Measurements from ENCODE around the gene ATP6V1B1. TPM values are rescaled to one million over a fixed set of nuclear protein-coding genes. Genes with fewer than 3 reads are reported as not detected.
A peak's percentile ranks its signal among the peaks of the same experiment; 100 is the strongest.

ATP6V1B1 gene
- total RNA-seq, 1 donor from 2014 or later, result 4.3 TPM

DNA sequence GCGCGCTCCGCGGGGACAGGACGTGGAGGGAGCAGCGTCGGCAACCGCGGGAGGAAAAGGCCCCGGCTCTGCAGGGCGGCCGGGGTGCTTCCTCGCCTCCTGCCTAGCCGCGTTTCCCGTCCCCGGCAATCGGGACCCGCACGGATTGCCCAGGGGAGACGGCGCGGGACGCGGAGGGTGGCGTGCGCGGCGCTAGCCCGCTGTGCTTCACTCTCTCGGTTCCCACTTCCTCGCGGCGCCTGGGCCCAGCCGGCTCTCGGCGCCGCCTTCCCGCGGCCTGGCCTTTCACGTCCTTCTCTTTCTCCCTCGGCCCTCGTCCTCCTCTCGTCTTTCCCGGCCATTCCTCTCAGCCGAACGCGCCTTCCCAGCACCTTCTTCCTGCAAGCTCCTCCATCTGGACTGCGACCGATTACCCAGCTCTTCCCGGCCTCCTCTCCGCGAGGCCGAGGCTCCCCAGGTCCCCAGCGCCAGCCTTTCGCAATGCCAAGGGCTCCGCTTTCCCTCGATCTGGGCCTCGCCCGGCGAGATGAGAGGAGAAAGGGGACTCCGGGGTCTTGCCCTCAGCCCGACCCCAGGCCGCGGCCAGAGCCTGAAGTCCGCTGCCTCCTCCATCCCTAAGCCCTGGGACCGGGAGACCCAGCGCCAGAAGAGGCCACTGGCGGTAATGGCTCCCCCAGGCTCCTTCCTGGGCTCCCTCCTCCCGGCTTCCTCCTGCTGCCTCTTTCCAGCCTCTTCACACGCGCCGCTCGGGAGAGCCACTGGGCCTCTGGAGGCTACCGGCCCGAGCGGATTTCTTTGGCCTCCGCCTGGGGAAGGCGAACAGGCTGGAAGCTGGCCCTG, 34.3 kb upstream of the ATP6V1B1 start:
- peak; percentile 27 for DNase-seq

- no peak for DNase-seq
These were observed 33.6 kb upstream of the ATP6V1B1 start for GRCh38 chr2:70902067-70902442.

DNA sequence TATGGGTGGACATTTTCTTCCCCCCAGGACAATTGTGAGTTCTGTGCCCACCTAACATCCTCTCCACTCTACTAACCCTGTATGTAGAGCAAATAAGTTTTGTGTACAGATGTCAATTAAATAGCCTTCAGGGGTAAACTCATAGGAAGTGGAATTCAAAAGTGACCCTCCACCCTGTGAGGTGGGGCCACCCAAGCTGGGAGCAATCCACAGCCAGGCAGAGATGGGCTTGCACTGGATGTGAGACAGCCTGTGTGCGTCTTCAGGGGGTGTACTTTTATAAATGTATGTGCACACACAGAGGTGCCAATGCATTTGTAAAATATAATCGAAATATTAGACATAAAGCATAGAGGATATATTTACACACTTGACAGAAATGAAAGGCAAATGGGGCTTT, 33.1 kb upstream of the ATP6V1B1 start:
- DNase-seq, result no peak

DNA sequence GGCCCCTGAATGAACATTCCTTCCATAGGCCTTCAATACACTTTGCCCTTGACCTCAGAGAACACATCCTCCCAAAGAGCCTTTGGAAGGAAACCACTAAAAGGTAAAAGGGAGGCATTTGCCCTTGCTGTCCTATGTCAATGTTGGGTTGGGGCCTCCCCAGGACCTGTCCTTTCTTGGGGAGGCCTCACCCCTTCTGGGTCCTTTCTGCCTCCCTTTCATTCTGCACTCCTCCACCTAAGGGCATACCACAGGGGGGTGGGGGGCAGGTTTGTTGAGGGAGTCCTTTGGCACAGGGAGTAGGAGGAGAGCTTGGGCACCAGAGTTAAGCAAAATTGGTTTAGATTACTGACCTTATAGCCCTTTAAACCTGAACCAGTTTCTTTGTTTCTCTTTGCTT, 32.5 kb upstream of the ATP6V1B1 start:
- DNase-seq, result no peak

GRCh38 chr2:70903641-70904340, 31.9 kb upstream of the ATP6V1B1 start:
- DNase-seq, result no peak

DNA sequence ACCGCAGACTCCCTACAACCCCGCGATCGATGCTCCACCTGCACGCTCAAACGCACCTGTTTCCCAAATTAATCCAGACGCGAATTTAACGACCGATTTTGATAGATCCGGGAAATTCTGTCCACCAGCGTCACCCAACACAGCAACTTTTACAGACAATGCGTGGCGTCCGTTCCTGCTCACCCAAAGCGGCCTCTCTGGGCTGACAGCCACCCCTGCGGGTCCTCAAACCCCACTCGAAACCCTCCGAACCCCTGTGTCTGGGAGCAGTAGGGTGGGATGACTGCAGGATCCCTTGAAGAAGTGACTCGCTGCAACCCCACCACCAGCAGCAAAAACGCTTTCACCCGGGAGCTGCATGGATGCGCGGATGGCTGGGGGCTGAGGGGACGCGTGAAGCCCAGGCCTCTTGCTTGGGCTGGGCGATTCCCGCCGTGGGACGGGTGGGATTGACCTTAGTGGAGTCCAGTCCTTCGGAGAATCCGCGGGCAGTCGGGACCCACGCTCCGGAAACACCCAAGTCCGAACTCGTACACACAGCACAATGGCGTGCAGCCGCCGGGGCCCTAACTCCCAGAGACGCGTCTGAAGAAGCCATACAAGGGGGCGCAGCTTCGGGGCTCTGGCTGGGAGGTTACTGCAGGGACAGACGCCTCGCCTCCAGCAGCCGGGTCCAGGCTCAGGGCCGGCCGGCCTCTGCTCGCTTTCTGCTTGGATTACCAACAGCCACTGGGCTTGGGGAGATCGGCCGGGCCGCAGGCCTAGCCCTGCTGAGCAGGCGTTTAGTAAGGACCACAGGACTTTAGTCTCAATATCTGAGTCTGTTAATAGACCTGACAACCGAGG, 31.1 kb upstream of the ATP6V1B1 start:
- no peak for DNase-seq

DNA sequence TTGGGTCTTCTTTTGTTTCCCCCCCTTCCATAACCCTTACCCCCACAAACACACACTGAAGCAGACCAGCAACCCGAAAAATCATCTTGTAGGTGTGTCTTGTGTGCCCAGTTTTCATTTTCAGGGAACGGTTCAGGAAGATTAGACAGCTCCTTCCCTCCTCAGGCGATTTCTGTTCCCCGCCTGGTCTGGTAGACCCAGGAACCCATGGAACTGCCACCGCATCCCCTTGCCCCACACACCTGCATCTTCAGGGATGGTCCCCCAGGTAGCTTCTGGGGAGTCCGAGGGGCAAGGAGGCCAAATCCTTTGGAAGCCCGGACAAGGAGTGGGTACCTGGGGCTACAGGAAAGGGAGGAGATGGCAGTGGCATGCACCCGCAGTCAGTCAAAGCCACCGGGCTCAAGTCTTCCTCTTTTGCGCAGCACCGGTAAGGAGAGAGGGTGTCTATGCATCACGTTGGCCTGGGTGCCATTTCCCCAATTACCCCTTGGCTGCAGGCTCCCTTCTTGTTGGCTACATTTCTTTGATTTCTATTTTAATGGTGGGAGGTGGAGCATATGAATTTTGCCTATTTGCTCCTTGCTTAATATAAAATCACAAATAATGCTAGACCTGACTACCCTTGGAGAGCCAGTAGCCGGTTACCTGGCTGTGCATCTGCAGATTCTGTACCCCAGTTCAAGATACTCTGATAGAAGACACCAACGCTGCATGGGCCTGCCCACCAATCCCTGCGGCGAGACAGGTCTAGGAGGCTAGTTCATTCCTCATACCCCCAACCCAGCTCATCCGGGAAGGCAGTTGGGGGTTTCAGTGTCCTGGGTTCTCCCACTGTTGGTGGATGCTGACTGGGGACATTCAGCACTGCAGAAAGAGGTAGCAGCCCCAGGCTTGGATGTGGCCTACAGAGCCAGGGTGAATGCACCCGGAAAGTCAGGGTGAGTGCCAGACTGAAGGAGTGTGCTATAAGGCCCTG, 30.0 kb upstream of the ATP6V1B1 start:
- DNase-seq, result no peak

- peak; percentile 37 for DNase-seq
These were observed 29.2 kb upstream of the ATP6V1B1 start for GRCh38 chr2:70906439-70907005.

DNA sequence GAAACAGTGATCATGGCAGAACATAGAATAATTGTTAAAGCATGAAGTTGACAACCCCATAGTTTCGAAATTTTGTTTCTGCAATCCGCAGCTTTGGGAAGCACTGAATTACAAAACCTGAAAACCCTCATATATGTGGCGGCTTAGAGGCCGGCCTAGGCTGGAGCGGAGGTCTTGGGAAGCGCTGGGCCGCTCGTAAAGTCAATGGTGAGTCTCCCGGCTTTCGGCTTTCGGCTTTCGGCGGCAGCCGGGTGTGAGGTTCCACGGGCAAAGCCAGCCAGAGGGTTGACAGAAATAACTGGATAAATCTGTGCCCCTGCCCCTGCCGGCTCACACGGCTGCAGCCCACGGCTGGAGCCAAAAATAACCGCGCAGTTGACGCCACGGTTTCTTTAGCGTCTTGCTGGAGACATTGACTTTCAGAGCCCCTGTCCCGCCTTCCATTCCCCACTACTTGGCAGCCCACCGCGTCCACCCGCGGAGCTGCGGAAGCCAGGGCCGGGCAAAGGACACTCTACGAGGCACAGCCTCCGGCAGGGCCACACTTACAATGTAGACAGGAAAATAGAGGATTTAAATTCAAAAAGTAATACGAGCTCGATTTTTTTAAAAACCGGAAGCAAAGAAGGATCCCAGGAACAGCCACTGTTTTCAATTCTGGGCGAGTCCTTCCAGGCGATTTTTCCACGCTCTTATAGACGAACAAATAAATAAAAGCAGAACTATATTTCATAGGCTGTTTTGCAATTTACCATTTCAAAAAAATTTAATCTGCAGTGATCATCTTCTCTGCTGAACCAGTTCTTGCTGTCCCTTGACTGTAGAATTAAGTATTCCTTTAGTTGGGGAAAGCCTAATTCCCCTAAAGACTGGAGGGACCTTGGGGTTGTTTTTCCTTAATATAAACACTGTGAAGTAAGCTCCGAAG, 28.3 kb upstream of the ATP6V1B1 start:
- peak; percentile 63 for DNase-seq

GRCh38 chr2:70916291-70916690, 19.4 kb upstream of the ATP6V1B1 start:
- DNase-seq, result no peak

- DNase-seq, result no peak
These were observed 17.7 kb upstream of the ATP6V1B1 start for GRCh38 chr2:70918016-70918415.

DNA sequence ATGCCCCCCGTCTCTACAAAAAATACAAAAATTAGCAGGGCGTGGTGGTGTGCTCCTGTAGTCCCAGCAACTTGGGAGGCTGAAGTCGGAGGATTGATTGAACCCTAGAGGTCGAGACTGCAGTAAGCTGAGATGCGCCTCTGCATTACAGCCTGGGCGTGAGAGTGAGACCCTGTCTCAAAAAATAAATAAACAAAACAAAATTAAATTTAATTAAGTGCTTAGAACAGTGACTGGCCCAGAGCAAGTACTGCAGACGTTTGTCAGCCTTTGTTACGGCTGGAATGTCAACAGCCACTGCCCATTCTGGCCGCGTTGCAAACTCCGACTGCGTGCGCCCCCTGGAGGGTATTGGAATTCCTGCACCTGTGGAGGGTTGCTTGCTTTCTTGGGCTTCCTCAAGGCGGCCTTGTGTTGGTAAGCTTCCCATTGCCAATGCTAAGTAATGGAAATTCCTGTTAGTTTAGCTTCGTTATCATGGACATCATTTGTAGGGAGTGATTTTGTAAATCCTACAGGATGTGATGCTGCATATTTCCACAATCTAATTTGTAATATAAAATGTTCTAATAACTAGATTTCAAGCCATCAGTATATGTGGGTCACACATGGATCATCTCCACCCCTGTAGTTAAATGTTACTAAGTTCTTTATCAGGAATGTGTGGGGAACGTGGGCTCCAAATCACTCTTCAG, 15.9 kb upstream of the ATP6V1B1 start:
- peak; percentile 85 for DNase-seq

DNA sequence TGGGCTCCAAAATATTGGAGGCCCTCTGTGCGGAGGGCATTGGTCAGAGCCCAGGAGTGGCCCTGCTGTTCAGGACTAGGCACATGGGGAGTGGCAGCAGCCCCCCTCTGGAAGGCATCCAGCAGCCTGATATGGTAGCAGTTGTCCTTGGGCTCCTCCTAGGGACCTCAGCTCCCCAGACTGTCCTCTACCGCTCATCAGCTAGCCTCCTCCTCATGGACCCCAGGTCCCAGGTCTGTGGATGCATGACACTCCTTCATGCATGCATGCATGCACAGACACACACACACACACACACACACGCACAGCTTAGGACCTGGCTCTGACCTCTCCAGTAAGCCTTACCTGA, 15.4 kb upstream of the ATP6V1B1 start:
- DNase-seq, result no peak

DNA sequence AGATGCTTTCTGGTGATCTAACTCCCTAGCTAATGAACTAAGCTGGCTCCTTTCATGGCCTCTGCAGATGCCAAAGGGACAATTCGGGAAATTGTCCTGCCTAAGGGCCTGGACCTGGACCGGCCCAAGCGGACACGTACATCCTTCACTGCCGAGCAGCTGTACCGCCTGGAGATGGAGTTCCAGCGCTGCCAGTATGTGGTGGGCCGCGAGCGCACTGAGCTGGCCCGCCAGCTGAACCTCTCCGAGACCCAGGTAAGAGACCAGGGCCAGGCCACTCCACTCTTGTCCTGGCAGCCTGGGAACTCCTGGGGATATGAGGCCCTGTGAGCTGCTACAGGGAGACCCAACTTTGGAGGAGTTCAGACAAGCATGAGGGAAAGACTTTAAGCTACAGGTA, 14.7 kb upstream of the ATP6V1B1 start:
- DNase-seq, result no peak

DNA sequence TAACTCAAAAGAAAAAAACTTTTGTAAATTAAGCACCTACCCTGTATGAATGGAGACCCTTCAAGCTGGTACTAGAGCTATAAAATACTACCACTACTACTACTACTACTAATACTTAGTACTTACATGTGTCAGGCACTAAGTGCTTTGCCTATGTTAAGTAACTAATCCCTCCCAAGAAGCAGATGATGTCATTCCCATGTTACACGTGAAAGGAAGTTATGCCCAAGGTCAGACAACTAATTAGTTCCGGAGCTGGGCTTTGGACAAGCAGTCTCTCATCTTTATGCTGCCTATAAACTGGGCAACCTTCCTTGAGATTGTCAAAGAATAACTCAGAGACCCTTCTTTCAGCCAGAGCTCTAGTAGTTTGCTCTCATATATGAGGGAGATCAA, 13.9 kb upstream of the ATP6V1B1 start:
- DNase-seq, result no peak

DNA sequence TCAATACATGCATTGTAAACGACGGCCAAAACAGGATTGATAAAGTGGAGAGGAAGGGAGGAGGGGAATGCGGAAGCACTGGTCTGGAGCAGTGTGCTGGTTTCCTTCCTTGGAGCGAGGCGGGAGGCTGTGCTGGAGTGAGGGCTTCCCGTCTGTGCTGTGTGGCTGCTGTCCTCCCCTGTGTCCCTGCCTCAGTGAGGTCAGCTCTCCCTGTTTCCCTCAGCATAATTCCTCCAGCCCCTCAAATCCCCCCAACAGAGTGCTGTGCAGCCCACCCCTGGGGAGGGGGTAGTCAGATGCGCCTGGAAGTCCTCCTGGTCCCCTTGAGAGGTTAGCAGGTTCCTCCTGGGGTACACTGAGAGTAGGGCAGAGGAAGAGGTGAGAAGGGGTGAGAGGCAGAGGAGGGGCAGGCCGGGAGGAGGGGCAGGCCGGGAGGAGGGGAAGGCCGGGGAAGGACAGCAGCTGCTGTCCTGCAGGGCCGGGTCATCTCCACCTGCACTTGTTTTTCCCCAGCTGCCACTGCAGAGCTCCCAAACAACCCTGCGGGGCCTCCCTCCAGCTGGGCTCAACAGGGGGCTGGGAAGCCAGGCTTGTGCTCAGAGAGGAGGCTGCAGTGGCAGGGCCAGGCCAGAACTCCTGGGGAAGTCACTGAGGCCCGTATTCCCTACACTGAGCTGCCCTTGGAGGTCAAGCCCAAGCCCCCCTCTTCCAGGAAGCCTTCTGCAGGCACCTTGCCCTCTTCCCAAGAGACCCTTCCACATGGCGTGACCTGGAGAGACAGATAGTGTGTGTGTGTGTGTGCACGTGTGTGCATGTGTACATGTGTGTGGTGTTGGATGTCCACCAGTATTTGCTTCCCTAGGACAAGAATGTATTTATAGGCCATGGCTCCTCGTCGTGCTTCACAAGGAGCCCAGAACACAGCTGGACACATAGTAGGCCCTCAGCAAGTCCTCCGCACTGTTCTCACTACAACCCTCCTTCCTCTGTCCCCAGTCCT, 13.2 kb upstream of the ATP6V1B1 start:
- peak; percentile 84 for DNase-seq

GRCh38 chr2:70923378-70924015, 12.2 kb upstream of the ATP6V1B1 start:
- DNase-seq, result no peak

GRCh38 chr2:70926042-70926441, 9.7 kb upstream of the ATP6V1B1 start:
- DNase-seq, result no peak

All from tongue (tissue), 2 donors.